ENCODE measurements around the gene HES6.
A peak's percentile ranks its signal among the peaks of the same experiment; 100 is the strongest.
"Not testable (repeated sequence)": the region's sequence is repeated elsewhere in the genome, so short reads cannot be mapped to it uniquely, and the experiment has no call there.

HES6 gene

DNA sequence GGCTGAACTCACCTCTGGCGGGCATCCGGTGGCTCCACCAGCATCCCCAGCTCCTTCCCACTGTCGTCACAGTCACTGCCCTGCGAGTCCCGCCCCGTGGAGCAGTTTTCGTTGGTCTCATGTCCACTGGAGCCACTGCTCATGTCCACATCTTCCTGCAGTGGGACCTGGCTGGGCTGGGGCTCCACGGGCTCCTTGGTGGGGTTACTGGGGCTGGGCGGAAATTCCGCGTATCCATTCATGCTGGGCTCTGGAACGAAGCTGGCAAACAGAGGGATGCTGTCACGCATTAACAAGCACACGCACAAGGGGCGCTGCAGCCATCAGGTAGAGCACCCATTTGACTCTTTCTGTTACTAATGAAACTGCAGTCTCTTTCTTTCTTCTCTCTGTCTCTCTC is 37.9 kb upstream of the HES6 start:
- TF ChIP-seq, protein P1, sequence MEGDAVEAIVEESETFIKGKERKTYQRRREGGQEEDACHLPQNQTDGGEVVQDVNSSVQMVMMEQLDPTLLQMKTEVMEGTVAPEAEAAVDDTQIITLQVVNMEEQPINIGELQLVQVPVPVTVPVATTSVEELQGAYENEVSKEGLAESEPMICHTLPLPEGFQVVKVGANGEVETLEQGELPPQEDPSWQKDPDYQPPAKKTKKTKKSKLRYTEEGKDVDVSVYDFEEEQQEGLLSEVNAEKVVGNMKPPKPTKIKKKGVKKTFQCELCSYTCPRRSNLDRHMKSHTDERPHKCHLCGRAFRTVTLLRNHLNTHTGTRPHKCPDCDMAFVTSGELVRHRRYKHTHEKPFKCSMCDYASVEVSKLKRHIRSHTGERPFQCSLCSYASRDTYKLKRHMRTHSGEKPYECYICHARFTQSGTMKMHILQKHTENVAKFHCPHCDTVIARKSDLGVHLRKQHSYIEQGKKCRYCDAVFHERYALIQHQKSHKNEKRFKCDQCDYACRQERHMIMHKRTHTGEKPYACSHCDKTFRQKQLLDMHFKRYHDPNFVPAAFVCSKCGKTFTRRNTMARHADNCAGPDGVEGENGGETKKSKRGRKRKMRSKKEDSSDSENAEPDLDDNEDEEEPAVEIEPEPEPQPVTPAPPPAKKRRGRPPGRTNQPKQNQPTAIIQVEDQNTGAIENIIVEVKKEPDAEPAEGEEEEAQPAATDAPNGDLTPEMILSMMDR (IDR thresholded peaks at IDR 0.05) = peak; percentile 32
- H3K4me3 Mint-ChIP-seq = no peak overlapping the region
- H3K9me3 Mint-ChIP-seq = no peaks in the 10 kb centered on the region
- H3K27me3 Mint-ChIP-seq (ENCODE audit: low read depth, poor library complexity) = peaks cover 4% of the 10 kb centered on the region
- H3K27ac Mint-ChIP-seq = no peak overlapping the region
- H3K4me1 Mint-ChIP-seq = peaks cover 43% of the 10 kb centered on the region
- peaks cover 37% of the 10 kb centered on the region for H3K36me3 Mint-ChIP-seq (ENCODE audit: low read depth)
- DNase-seq = peak; percentile 25

DNA sequence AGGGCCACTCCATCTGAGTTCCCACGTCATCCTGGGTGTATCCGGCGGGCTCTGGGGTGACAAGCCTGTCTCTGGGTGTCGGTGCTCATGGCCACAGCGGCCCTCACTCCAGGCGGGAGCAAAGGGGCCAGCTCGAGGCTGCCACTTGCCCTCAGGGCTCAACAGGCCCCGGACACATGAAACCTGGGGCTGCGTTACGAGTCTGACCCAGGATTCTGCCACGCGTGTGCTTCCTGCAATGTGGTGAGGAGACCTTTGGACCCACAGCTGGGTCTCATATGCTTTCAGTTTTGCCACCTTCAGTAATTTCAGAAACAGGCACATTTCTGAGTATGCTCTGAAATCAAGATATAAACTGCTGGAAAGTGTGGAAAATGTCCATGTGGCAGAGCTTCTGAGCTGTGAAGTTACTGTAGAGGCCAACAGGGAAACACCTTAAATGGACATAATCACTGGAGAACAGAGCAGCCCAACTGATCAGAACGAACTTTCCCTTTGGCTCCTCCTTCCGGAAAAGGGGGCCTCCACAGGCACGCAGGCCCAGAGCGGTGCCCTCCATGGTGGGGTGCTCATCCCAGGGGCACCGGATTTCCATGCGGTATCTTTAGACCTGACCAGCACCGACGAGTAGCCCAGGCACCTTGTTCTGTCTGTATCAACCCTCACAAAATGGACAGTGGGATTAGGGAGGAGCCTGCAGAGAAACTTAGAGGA is 34.5 kb upstream of the HES6 start:
- Mint-ChIP-seq H3K4me1 (peaks cover 44% of the 10 kb centered on the region), H3K36me3 (ENCODE audit: low read depth) (peaks cover 52% of the 10 kb centered on the region), H3K27me3 (ENCODE audit: low read depth, poor library complexity) (no peaks in the 10 kb centered on the region), H3K9me3 (no peaks in the 10 kb centered on the region), H3K27ac (peak overlapping the region; percentile 61), H3K4me3 (no peak overlapping the region)
- TF ChIP-seq, protein P1 (IDR thresholded peaks at IDR 0.05) = no peak
- no peak for DNase-seq

DNA sequence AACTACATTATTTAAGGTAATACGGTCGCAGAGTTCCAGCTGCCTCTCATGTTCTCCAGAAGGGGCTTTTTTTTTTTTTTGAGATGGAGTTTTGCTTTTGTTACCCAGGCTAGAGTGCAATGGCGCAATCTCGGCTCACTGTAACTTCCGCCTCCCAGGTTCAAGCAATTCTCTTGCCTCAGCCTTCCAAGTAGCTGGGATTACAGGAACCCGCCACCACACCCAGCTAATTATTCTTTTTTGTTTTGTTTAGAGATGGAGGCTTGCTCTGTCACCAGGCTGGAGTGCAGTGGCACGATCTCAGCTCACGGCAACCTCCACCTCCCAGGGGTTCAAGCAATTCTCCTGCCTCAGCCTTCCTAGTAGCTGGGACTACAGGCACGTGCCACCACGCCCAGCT is 33.6 kb upstream of the HES6 start:
- H3K9me3 Mint-ChIP-seq; H3K27me3 Mint-ChIP-seq (ENCODE audit: low read depth, poor library complexity); H3K4me3 Mint-ChIP-seq; DNase-seq: not testable (repeated sequence)
- peaks cover 53% of the 10 kb centered on the region for H3K36me3 Mint-ChIP-seq (ENCODE audit: low read depth)
- H3K4me1 Mint-ChIP-seq = peaks cover 35% of the 10 kb centered on the region
- peak overlapping the region; percentile 61 for H3K27ac Mint-ChIP-seq

DNA sequence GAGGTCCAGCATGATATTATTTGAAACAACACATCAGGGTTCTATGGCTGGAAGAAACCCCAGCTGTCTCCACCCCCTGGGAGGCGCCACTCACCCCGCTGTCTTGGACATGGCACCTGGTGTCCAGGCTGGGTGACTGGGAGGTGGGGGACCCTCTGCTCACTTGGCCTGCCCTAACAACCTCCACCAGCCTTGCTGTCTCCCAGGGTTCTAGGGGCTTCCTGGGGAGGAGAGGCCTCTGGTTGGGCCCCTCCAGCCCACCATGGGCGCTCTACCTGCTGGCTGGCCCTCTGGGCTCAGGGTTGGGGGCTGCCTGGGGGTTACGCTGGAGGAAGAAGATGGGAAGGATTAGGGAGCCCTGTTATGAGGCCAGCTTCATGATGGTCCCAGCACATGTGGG is 32.3 kb upstream of the HES6 start:
- H3K36me3 Mint-ChIP-seq (ENCODE audit: low read depth) = peaks cover 56% of the 10 kb centered on the region
- TF ChIP-seq, protein P1 (IDR thresholded peaks at IDR 0.05) = no peak
- H3K4me1 Mint-ChIP-seq = peaks cover 28% of the 10 kb centered on the region
- no peak for DNase-seq
- no peak overlapping the region for H3K4me3 Mint-ChIP-seq
- no peaks in the 10 kb centered on the region for H3K9me3 Mint-ChIP-seq
- no peaks in the 10 kb centered on the region for H3K27me3 Mint-ChIP-seq (ENCODE audit: low read depth, poor library complexity)
- H3K27ac Mint-ChIP-seq = no peak overlapping the region

DNA sequence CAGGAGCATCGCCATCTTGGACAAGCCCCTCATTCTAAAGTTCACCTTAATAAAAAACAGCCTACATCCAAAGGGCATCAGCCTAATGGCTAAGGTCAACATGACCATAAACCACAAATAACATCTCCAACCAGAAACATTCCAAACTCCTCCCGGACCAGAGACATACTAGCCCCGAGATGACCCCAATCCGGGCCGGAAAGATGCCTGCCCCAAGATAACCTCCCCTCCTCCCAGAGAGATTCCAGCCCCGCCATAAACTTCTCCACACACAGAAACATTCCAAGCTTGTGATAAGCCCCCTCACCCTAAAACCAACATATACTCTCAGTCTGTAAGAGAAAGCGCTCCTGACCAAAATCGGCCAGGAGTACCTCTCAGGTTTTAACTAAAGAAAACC is 31.8 kb upstream of the HES6 start:
- peaks cover 55% of the 10 kb centered on the region for H3K36me3 Mint-ChIP-seq (ENCODE audit: low read depth)
- not testable (repeated sequence) for H3K4me3 Mint-ChIP-seq; H3K27me3 Mint-ChIP-seq (ENCODE audit: low read depth, poor library complexity); H3K9me3 Mint-ChIP-seq; DNase-seq
- peaks cover 28% of the 10 kb centered on the region for H3K4me1 Mint-ChIP-seq
- H3K27ac Mint-ChIP-seq = peak overlapping the region; percentile 21

DNA sequence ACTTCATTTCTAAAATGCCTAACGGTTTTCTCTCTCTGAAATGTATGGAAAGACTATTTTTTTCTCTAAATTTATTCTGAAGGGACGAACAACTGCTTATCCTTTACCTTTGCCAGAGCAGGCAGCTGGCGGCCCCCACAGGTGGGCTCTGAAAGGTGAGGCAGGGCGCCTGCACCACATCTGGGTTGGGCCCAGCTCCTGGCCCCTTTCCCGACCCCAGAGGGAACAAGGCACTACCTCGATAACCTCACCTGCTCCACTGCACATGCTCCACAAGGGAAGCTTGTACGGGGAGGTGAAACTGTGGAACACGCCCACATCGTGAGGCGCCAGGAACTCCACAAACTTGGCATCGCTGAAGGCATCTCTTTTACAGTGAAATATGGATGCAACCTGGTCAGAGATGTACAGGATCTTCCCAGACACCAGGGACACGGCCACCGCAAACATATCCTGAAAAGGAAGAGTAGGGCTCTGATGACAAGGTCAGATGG is 31.3 kb upstream of the HES6 start:
- DNase-seq = no peak
- no peak overlapping the region for H3K4me3 Mint-ChIP-seq
- H3K36me3 Mint-ChIP-seq (ENCODE audit: low read depth) = peaks cover 49% of the 10 kb centered on the region
- H3K9me3 Mint-ChIP-seq = no peaks in the 10 kb centered on the region
- H3K4me1 Mint-ChIP-seq = peaks cover 28% of the 10 kb centered on the region
- no peaks in the 10 kb centered on the region for H3K27me3 Mint-ChIP-seq (ENCODE audit: low read depth, poor library complexity)
- H3K27ac Mint-ChIP-seq = peak overlapping the region; percentile 21
- TF ChIP-seq, protein P1 (IDR thresholded peaks at IDR 0.05) = no peak

DNA sequence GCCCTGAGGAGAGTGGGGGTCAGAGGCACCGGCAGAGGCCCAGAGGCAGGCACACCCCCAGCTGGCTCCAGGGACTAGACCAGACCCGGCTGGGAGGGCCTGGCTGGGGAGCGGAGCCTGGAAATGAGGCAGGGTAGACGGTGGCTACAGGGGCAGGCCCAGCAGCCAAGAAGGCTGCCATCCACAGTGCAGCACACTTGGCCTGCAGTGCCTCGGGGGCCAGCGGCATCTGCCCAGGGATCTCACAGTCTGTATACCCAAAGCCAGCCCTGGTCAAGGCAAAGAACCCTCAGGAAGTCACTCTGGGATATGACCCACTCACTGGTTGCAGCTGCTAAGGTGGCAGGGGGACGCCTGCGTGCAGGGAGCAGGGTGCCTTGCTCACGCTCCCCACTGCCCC is 30.8 kb upstream of the HES6 start:
- TF ChIP-seq, protein P1 (IDR thresholded peaks at IDR 0.05) = no peak
- H3K36me3 Mint-ChIP-seq (ENCODE audit: low read depth) = peaks cover 48% of the 10 kb centered on the region
- H3K9me3 Mint-ChIP-seq = no peaks in the 10 kb centered on the region
- no peak overlapping the region for H3K4me3 Mint-ChIP-seq
- no peak overlapping the region for H3K27ac Mint-ChIP-seq
- no peaks in the 10 kb centered on the region for H3K27me3 Mint-ChIP-seq (ENCODE audit: low read depth, poor library complexity)
- DNase-seq = no peak
- peaks cover 28% of the 10 kb centered on the region for H3K4me1 Mint-ChIP-seq

All from nephron progenitor cell (in vitro differentiated cells).